ENCODE measurements around the gene CD81.
"Not testable (repeated sequence)": the region's sequence is repeated elsewhere in the genome, so short reads cannot be mapped to it uniquely, and the experiment has no call there.

CD81 gene

GRCh38 chr11:2332569-2332968, 44.5 kb upstream of the CD81 start:
- H3K4me1 ChIP-seq (ENCODE audit: control extremely low read depth in 1 of 4, control insufficient read depth in 4 of 4, insufficient read depth in 4 of 4, low read length in 3 of 4); CTCF ChIA-PET; H3K4me3 ChIP-seq (ENCODE audit: control insufficient read depth in 1 of 7, extremely low read depth in 1 of 7, insufficient read depth in 4 of 7, low read depth in 2 of 7, low read length in 6 of 7); H3K36me3 ChIP-seq (ENCODE audit: control insufficient read depth in 4 of 4, insufficient read depth in 4 of 4, low read length in 3 of 4); DNase-seq; POLR2A ChIA-PET; H3K27ac ChIP-seq (ENCODE audit: insufficient read depth in 1 of 2, low read depth in 1 of 2, low read length in 2 of 2, poor library complexity in 1 of 2, severe bottlenecking in 2 of 2): not testable (repeated sequence)
- Histone ChIP-seq H3K27me3 (replicated peaks in 2 of 5; ENCODE audit: control insufficient read depth in 4 of 5, insufficient read depth in 5 of 5, low read length in 4 of 5) (peaks cover 0 to 12% (median 0%) of the 10 kb centered on the region in 5 experiments), H3K9me3 (ENCODE audit: control extremely low read depth in 1 of 5, control insufficient read depth in 4 of 5, insufficient read depth in 2 of 5, low read depth in 1 of 5, low read length in 4 of 5) (peaks cover 0 to 12% (median 8%) of the 10 kb centered on the region in 5 experiments)
- whole genome bisulfite sequencing (ENCODE audit: insufficient coverage): no CpG with 5 or more reads among the region's 29 CpGs

DNA sequence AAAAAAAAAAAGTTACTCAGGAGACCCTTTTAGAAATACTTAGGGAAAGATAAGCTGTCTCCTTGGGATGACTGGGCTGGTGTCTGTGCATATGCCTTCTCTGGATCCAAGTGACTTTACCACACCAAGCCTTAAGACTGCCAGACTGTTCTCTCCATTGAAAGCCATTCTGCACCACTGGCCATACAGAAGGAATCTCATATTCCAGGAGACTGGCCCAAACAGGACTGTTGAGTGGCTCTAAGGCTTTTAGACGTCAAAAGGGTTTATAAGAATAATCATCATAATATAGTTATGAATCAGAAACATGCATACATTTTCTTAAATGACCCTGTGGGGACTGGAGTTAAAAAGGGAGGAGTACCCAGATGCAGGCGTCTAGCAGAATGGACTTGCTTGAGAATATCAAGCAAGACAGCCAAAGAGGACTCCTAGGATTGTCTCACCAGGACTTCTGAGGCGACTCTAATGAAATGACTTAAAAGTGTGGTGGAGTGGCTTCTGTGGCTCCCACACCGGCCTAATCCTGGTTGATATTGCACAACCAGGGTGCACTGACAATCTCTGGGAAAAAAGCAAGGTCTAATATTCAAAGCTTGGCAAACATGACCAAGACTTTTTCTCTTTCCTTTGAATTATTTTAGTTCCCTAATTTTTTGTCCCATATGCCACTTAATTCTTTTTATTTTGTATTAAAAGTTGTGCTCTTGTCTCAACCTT, 43.5 kb upstream of the CD81 start:
- H3K27me3 ChIP-seq (replicated peaks in 2 of 5; ENCODE audit: control insufficient read depth in 4 of 5, insufficient read depth in 5 of 5, low read length in 4 of 5); DNase-seq; H3K4me1 ChIP-seq (ENCODE audit: control extremely low read depth in 1 of 4, control insufficient read depth in 4 of 4, insufficient read depth in 4 of 4, low read length in 3 of 4); H3K36me3 ChIP-seq (ENCODE audit: control insufficient read depth in 4 of 4, insufficient read depth in 4 of 4, low read length in 3 of 4); H3K4me3 ChIP-seq (ENCODE audit: control insufficient read depth in 1 of 7, extremely low read depth in 1 of 7, insufficient read depth in 4 of 7, low read depth in 2 of 7, low read length in 6 of 7); CTCF ChIA-PET; H3K27ac ChIP-seq (ENCODE audit: insufficient read depth in 1 of 2, low read depth in 1 of 2, low read length in 2 of 2, poor library complexity in 1 of 2, severe bottlenecking in 2 of 2); POLR2A ChIA-PET: not testable (repeated sequence)
- peaks cover 0 to 12% (median 8%) of the 10 kb centered on the region in 5 experiments for H3K9me3 ChIP-seq (ENCODE audit: control extremely low read depth in 1 of 5, control insufficient read depth in 4 of 5, insufficient read depth in 2 of 5, low read depth in 1 of 5, low read length in 4 of 5)
- WGBS (ENCODE audit: insufficient coverage): no CpG with 5 or more reads among the region's 4 CpGs

- POLR2A ChIA-PET; DNase-seq; H3K27ac ChIP-seq (ENCODE audit: insufficient read depth in 1 of 2, low read depth in 1 of 2, low read length in 2 of 2, poor library complexity in 1 of 2, severe bottlenecking in 2 of 2); H3K4me3 ChIP-seq (ENCODE audit: control insufficient read depth in 1 of 7, extremely low read depth in 1 of 7, insufficient read depth in 4 of 7, low read depth in 2 of 7, low read length in 6 of 7); H3K4me1 ChIP-seq (ENCODE audit: control extremely low read depth in 1 of 4, control insufficient read depth in 4 of 4, insufficient read depth in 4 of 4, low read length in 3 of 4); H3K27me3 ChIP-seq (replicated peaks in 2 of 5; ENCODE audit: control insufficient read depth in 4 of 5, insufficient read depth in 5 of 5, low read length in 4 of 5); H3K36me3 ChIP-seq (ENCODE audit: control insufficient read depth in 4 of 4, insufficient read depth in 4 of 4, low read length in 3 of 4): not testable (repeated sequence)
- H3K9me3 ChIP-seq (ENCODE audit: control extremely low read depth in 1 of 5, control insufficient read depth in 4 of 5, insufficient read depth in 2 of 5, low read depth in 1 of 5, low read length in 4 of 5): peaks cover 0 to 12% (median 8%) of the 10 kb centered on the region in 5 experiments
- WGBS (ENCODE audit: insufficient coverage): 97% methylated on average over 11 of the region's 18 CpGs
- CTCF ChIA-PET: interaction anchor here (1.5 kb wide), 1 partner anchor 48 kb away, joined by 4 read pairs; no protein-coding TSS in a partner anchor
Measured at GRCh38 chr11:2335286-2335685, 41.8 kb upstream of the CD81 start.

DNA sequence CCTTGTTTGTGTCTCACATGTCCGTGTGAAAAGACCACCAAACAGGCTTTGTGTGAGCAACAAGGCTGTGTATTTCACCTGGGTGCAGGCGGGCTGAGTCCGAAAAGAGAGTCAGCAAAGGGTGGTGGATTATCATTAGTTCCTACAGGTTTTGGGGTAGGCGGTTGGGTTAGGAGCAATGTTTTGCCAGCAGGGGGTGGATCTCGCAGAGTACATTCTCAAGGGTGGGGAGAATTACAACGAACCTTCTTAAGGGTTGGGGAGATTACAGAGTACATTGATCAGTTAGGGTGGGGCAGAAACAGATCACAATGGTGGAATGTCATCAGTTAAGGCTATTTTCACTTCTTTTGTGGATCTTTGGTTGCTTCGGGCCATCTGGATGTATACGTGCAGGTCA, 38.4 kb upstream of the CD81 start:
- H3K9me3 ChIP-seq (ENCODE audit: control extremely low read depth in 1 of 5, control insufficient read depth in 4 of 5, insufficient read depth in 2 of 5, low read depth in 1 of 5, low read length in 4 of 5); CTCF ChIA-PET; H3K36me3 ChIP-seq (ENCODE audit: control insufficient read depth in 4 of 4, insufficient read depth in 4 of 4, low read length in 3 of 4); H3K27ac ChIP-seq (ENCODE audit: insufficient read depth in 1 of 2, low read depth in 1 of 2, low read length in 2 of 2, poor library complexity in 1 of 2, severe bottlenecking in 2 of 2); H3K27me3 ChIP-seq (replicated peaks in 2 of 5; ENCODE audit: control insufficient read depth in 4 of 5, insufficient read depth in 5 of 5, low read length in 4 of 5); H3K4me1 ChIP-seq (ENCODE audit: control extremely low read depth in 1 of 4, control insufficient read depth in 4 of 4, insufficient read depth in 4 of 4, low read length in 3 of 4); H3K4me3 ChIP-seq (ENCODE audit: control insufficient read depth in 1 of 7, extremely low read depth in 1 of 7, insufficient read depth in 4 of 7, low read depth in 2 of 7, low read length in 6 of 7); POLR2A ChIA-PET: not testable (repeated sequence)
- 87% methylated on average over 8 of the region's 8 CpGs for WGBS (ENCODE audit: insufficient coverage)
- peak in 2 of 3 donors; percentile 5 to 24 for DNase-seq

- POLR2A ChIA-PET: interaction anchor here (1.1 kb wide), 1 partner anchor 35 kb away, joined by 3 read pairs; no protein-coding TSS in a partner anchor
- Histone ChIP-seq H3K9me3 (ENCODE audit: control extremely low read depth in 1 of 5, control insufficient read depth in 4 of 5, insufficient read depth in 2 of 5, low read depth in 1 of 5, low read length in 4 of 5) (peaks cover 0 to 19% (median 5%) of the 10 kb centered on the region in 5 experiments), H3K36me3 (ENCODE audit: control insufficient read depth in 4 of 4, insufficient read depth in 4 of 4, low read length in 3 of 4) (no peaks in the 10 kb centered on the region), H3K4me3 (ENCODE audit: control insufficient read depth in 1 of 7, extremely low read depth in 1 of 7, insufficient read depth in 4 of 7, low read depth in 2 of 7, low read length in 6 of 7) (no peak overlapping the region), H3K4me1 (ENCODE audit: control extremely low read depth in 1 of 4, control insufficient read depth in 4 of 4, insufficient read depth in 4 of 4, low read length in 3 of 4) (no peaks in the 10 kb centered on the region), H3K27ac (ENCODE audit: insufficient read depth in 1 of 2, low read depth in 1 of 2, low read length in 2 of 2, poor library complexity in 1 of 2, severe bottlenecking in 2 of 2) (no peak overlapping the region), H3K27me3 (replicated peaks in 2 of 5; ENCODE audit: control insufficient read depth in 4 of 5, insufficient read depth in 5 of 5, low read length in 4 of 5) (peaks cover 0 to 3% (median 0%) of the 10 kb centered on the region in 5 experiments)
- CTCF ChIA-PET: no interaction called here
- WGBS (ENCODE audit: insufficient coverage): 94% methylated on average over 3 of the region's 3 CpGs
- no peak for DNase-seq
Measured at GRCh38 chr11:2342557-2342956, 34.6 kb upstream of the CD81 start.

- H3K4me3 ChIP-seq (ENCODE audit: control insufficient read depth in 1 of 7, extremely low read depth in 1 of 7, insufficient read depth in 4 of 7, low read depth in 2 of 7, low read length in 6 of 7): no peak overlapping the region
- no peaks in the 10 kb centered on the region for H3K36me3 ChIP-seq (ENCODE audit: control insufficient read depth in 4 of 4, insufficient read depth in 4 of 4, low read length in 3 of 4)
- POLR2A ChIA-PET: no interaction called here
- peaks cover 0 to 20% (median 5%) of the 10 kb centered on the region in 5 experiments for H3K9me3 ChIP-seq (ENCODE audit: control extremely low read depth in 1 of 5, control insufficient read depth in 4 of 5, insufficient read depth in 2 of 5, low read depth in 1 of 5, low read length in 4 of 5)
- no peak overlapping the region for H3K27ac ChIP-seq (ENCODE audit: insufficient read depth in 1 of 2, low read depth in 1 of 2, low read length in 2 of 2, poor library complexity in 1 of 2, severe bottlenecking in 2 of 2)
- CTCF ChIA-PET: no interaction called here
- peaks cover 0 to 3% (median 0%) of the 10 kb centered on the region in 5 experiments for H3K27me3 ChIP-seq (replicated peaks in 2 of 5; ENCODE audit: control insufficient read depth in 4 of 5, insufficient read depth in 5 of 5, low read length in 4 of 5)
- no peaks in the 10 kb centered on the region for H3K4me1 ChIP-seq (ENCODE audit: control extremely low read depth in 1 of 4, control insufficient read depth in 4 of 4, insufficient read depth in 4 of 4, low read length in 3 of 4)
- no peak for DNase-seq
- 72% methylated on average over 4 of the region's 5 CpGs for WGBS (ENCODE audit: insufficient coverage)
Measured at GRCh38 chr11:2342981-2343380, 34.1 kb upstream of the CD81 start.

GRCh38 chr11:2343502-2343901, 33.6 kb upstream of the CD81 start:
- no peak for DNase-seq
- peaks cover 0 to 3% (median 0%) of the 10 kb centered on the region in 5 experiments for H3K27me3 ChIP-seq (replicated peaks in 2 of 5; ENCODE audit: control insufficient read depth in 4 of 5, insufficient read depth in 5 of 5, low read length in 4 of 5)
- no peak overlapping the region for H3K4me3 ChIP-seq (ENCODE audit: control insufficient read depth in 1 of 7, extremely low read depth in 1 of 7, insufficient read depth in 4 of 7, low read depth in 2 of 7, low read length in 6 of 7)
- no peaks in the 10 kb centered on the region for H3K4me1 ChIP-seq (ENCODE audit: control extremely low read depth in 1 of 4, control insufficient read depth in 4 of 4, insufficient read depth in 4 of 4, low read length in 3 of 4)
- H3K27ac ChIP-seq (ENCODE audit: insufficient read depth in 1 of 2, low read depth in 1 of 2, low read length in 2 of 2, poor library complexity in 1 of 2, severe bottlenecking in 2 of 2): no peak overlapping the region
- 82% methylated on average over 4 of the region's 4 CpGs for WGBS (ENCODE audit: insufficient coverage)
- CTCF ChIA-PET: no interaction called here
- POLR2A ChIA-PET: no interaction called here
- no peaks in the 10 kb centered on the region for H3K36me3 ChIP-seq (ENCODE audit: control insufficient read depth in 4 of 4, insufficient read depth in 4 of 4, low read length in 3 of 4)
- H3K9me3 ChIP-seq (ENCODE audit: control extremely low read depth in 1 of 5, control insufficient read depth in 4 of 5, insufficient read depth in 2 of 5, low read depth in 1 of 5, low read length in 4 of 5): peaks cover 0 to 22% (median 7%) of the 10 kb centered on the region in 5 experiments

Measured in common myeloid progenitor, CD34-positive (primary cell).